Brain microvascular endothelial cell (primary cell): Measurements from ENCODE around the gene MYL6.

ENCODE experiments used
- DNase-seq: peaks from one replicate; pipeline ENCODE4 v3.0.0-alpha.2; 2020
- H3K27ac ChIP-seq: fragments of 250-450 bp; sonication (Bioruptor Pico); 2 replicates; pipeline ENCODE4 v1.5.1; 2020; ENCODE audit warnings: mild to moderate bottlenecking, moderate library complexity
- H3K27me3 ChIP-seq: fragments of 250-450 bp; sonication (Bioruptor Pico); replicated peaks from 2 replicates; pipeline ENCODE4 v1.5.1; 2020; ENCODE audit warnings: mild to moderate bottlenecking
- H3K36me3 ChIP-seq: fragments of 250-450 bp; sonication (Bioruptor Pico); replicated peaks from 2 replicates; pipeline ENCODE4 v1.5.1; 2020; ENCODE audit warnings: mild to moderate bottlenecking
- H3K4me3 ChIP-seq: 2 replicates; pipeline ENCODE4 v1.5.1; 2011; ENCODE audit warnings: low read depth, mild to moderate bottlenecking, control low read depth, low read length, moderate library complexity
- CTCF ChIP-seq: IDR thresholded peaks from 2 replicates; pipeline ENCODE4 v1.5.1; 2011; ENCODE audit warnings: low read depth, mild to moderate bottlenecking, moderate library complexity, low read length, control low read depth, inconsistent platforms; ENCODE audit errors: missing control alignments
- in situ Hi-C: cut with HindIII; loops from 2 replicates; pipeline ENCODE4 v1.10.0; 2017; ENCODE audit warnings: low sequenced_read_pairs, low pct_ligation_motif_present

Gene MYL6

GRCh38 chr12:56162468-56163290 lies 4.5 kb downstream of the MYL6 start:
- H3K36me3 ChIP-seq, result peaks cover 71% of the 10 kb centered on the region
- H3K27me3 ChIP-seq, result no peaks in the 10 kb centered on the region
- no peak for TF ChIP-seq CTCF
- peak; percentile 33 for DNase-seq
- H3K4me3 ChIP-seq, result no peak overlapping the region
- in situ Hi-C loops, result no loop called here
- H3K27ac ChIP-seq, result peak overlapping the region; percentile 14

GRCh38 chr12:56163533-56164344 lies 5.6 kb downstream of the MYL6 start:
- TF ChIP-seq CTCF, result no peak
- no peak overlapping the region for H3K27ac ChIP-seq
- DNase-seq, result no peak
- peaks cover 78% of the 10 kb centered on the region for H3K36me3 ChIP-seq
- H3K27me3 ChIP-seq, result no peaks in the 10 kb centered on the region
- in situ Hi-C loops, result no loop called here
- H3K4me3 ChIP-seq, result no peak overlapping the region

- Histone ChIP-seq H3K36me3 (peaks cover 79% of the 10 kb centered on the region), H3K27ac (no peak overlapping the region), H3K27me3 (no peaks in the 10 kb centered on the region), H3K4me3 (no peak overlapping the region)
- DNase-seq, result no peak
- in situ Hi-C loops, result no loop called here
- no peak for TF ChIP-seq CTCF
These were observed 6.2 kb downstream of the MYL6 start for GRCh38 chr12:56164345-56164729.

GRCh38 chr12:56165369-56165768 lies 7.2 kb downstream of the MYL6 start:
- no peak for DNase-seq
- in situ Hi-C loops, result no loop called here
- TF ChIP-seq CTCF, result no peak
- Histone ChIP-seq H3K27me3 (no peaks in the 10 kb centered on the region), H3K36me3 (peaks cover 74% of the 10 kb centered on the region), H3K4me3 (no peak overlapping the region), H3K27ac (no peak overlapping the region)

- TF ChIP-seq CTCF, result no peak
- in situ Hi-C loops, result no loop called here
- Histone ChIP-seq H3K27me3 (no peaks in the 10 kb centered on the region), H3K4me3 (no peak overlapping the region), H3K36me3 (peaks cover 77% of the 10 kb centered on the region), H3K27ac (no peak overlapping the region)
- DNase-seq, result no peak
These were observed 11.1 kb downstream of the MYL6 start for GRCh38 chr12:56169229-56169759.
